ENCODE data around the gene GOLGA6L2.
"Not testable (repeated sequence)": the region's sequence is repeated elsewhere in the genome, so short reads cannot be mapped to it uniquely, and the experiment has no call there.

Gene GOLGA6L2

GRCh38 chr15:23403550-23403949 lies 43.5 kb downstream of the GOLGA6L2 start:
- ATAC-seq (ENCODE audit: low read depth) (no peak), DNase-seq (ENCODE audit: low spot score) (no peak)
- H3K27me3 ChIP-seq (ENCODE audit: insufficient read depth, poor library complexity, severe bottlenecking) = peaks cover 6% of the 10 kb centered on the region
- no peaks in the 10 kb centered on the region for H3K36me3 ChIP-seq (ENCODE audit: low read depth)
- H3K27ac ChIP-seq (ENCODE audit: poor library complexity, severe bottlenecking) = no peak overlapping the region
- H3K4me3 ChIP-seq (ENCODE audit: severe bottlenecking) = no peak overlapping the region
- no peaks in the 10 kb centered on the region for H3K4me1 ChIP-seq (ENCODE audit: insufficient read depth, poor library complexity, severe bottlenecking)
- TF ChIP-seq CTCF (IDR thresholded peaks at IDR 0.05; ENCODE audit: poor library complexity, severe bottlenecking) = no peak
- no peaks in the 10 kb centered on the region for H3K9me3 ChIP-seq (ENCODE audit: severe bottlenecking)

- Histone ChIP-seq H3K4me3 (ENCODE audit: severe bottlenecking) (no peak overlapping the region), H3K4me1 (ENCODE audit: insufficient read depth, poor library complexity, severe bottlenecking) (no peaks in the 10 kb centered on the region), H3K36me3 (ENCODE audit: low read depth) (no peaks in the 10 kb centered on the region), H3K27me3 (ENCODE audit: insufficient read depth, poor library complexity, severe bottlenecking) (peaks cover 6% of the 10 kb centered on the region), H3K9me3 (ENCODE audit: severe bottlenecking) (no peaks in the 10 kb centered on the region), H3K27ac (ENCODE audit: poor library complexity, severe bottlenecking) (no peak overlapping the region)
- no peak for ATAC-seq (ENCODE audit: low read depth)
- no peak for TF ChIP-seq CTCF (IDR thresholded peaks at IDR 0.05; ENCODE audit: poor library complexity, severe bottlenecking)
- no peak for DNase-seq (ENCODE audit: low spot score)
These were observed 44.5 kb downstream of the GOLGA6L2 start for GRCh38 chr15:23402544-23402943.

- H3K9me3 ChIP-seq (ENCODE audit: severe bottlenecking) = no peaks in the 10 kb centered on the region
- H3K4me1 ChIP-seq (ENCODE audit: insufficient read depth, poor library complexity, severe bottlenecking) = no peaks in the 10 kb centered on the region
- ATAC-seq (ENCODE audit: low read depth) = no peak
- no peaks in the 10 kb centered on the region for H3K36me3 ChIP-seq (ENCODE audit: low read depth)
- no peak overlapping the region for H3K27ac ChIP-seq (ENCODE audit: poor library complexity, severe bottlenecking)
- DNase-seq (ENCODE audit: low spot score) = no peak
- no peak overlapping the region for H3K4me3 ChIP-seq (ENCODE audit: severe bottlenecking)
- H3K27me3 ChIP-seq (ENCODE audit: insufficient read depth, poor library complexity, severe bottlenecking) = peaks cover 6% of the 10 kb centered on the region
- TF ChIP-seq CTCF (IDR thresholded peaks at IDR 0.05; ENCODE audit: poor library complexity, severe bottlenecking) = no peak
These were observed 44.9 kb downstream of the GOLGA6L2 start for GRCh38 chr15:23402140-23402539.

- no peak for DNase-seq (ENCODE audit: low spot score)
- Histone ChIP-seq H3K9me3 (ENCODE audit: severe bottlenecking) (no peaks in the 10 kb centered on the region), H3K27ac (ENCODE audit: poor library complexity, severe bottlenecking) (no peak overlapping the region), H3K4me1 (ENCODE audit: insufficient read depth, poor library complexity, severe bottlenecking) (no peaks in the 10 kb centered on the region), H3K36me3 (ENCODE audit: low read depth) (no peaks in the 10 kb centered on the region), H3K27me3 (ENCODE audit: insufficient read depth, poor library complexity, severe bottlenecking) (peaks cover 6% of the 10 kb centered on the region), H3K4me3 (ENCODE audit: severe bottlenecking) (no peak overlapping the region)
- no peak; the same call in 2 of the 3 replicates for ATAC-seq (ENCODE audit: low read depth)
- TF ChIP-seq CTCF (IDR thresholded peaks at IDR 0.05; ENCODE audit: poor library complexity, severe bottlenecking) = no peak
These were observed 45.4 kb downstream of the GOLGA6L2 start for GRCh38 chr15:23401627-23402026.

GRCh38 chr15:23399207-23399606 lies 47.8 kb downstream of the GOLGA6L2 start:
- H3K27me3 ChIP-seq (ENCODE audit: insufficient read depth, poor library complexity, severe bottlenecking); H3K36me3 ChIP-seq (ENCODE audit: low read depth); H3K27ac ChIP-seq (ENCODE audit: poor library complexity, severe bottlenecking); ATAC-seq (ENCODE audit: low read depth); H3K4me1 ChIP-seq (ENCODE audit: insufficient read depth, poor library complexity, severe bottlenecking); DNase-seq (ENCODE audit: low spot score); H3K4me3 ChIP-seq (ENCODE audit: severe bottlenecking); H3K9me3 ChIP-seq (ENCODE audit: severe bottlenecking): not testable (repeated sequence)

- not testable (repeated sequence) for H3K9me3 ChIP-seq (ENCODE audit: severe bottlenecking); H3K4me3 ChIP-seq (ENCODE audit: severe bottlenecking); H3K27me3 ChIP-seq (ENCODE audit: insufficient read depth, poor library complexity, severe bottlenecking); H3K4me1 ChIP-seq (ENCODE audit: insufficient read depth, poor library complexity, severe bottlenecking); H3K36me3 ChIP-seq (ENCODE audit: low read depth); ATAC-seq (ENCODE audit: low read depth); H3K27ac ChIP-seq (ENCODE audit: poor library complexity, severe bottlenecking)
- DNase-seq (ENCODE audit: low spot score) = peak; percentile 7
These were observed 48.7 kb downstream of the GOLGA6L2 start for GRCh38 chr15:23398357-23398756.

Data from RWPE2 (cell line).